Testis (tissue), 3 donors: ENCODE data around the gene TOR1AIP2. TPM values are rescaled to one million over a fixed set of nuclear protein-coding genes. Genes with fewer than 3 reads are reported as not detected.

Experiments
- DNase-seq: peaks from one replicate; pipeline ENCODE4 v3.0.0-alpha.2; 2019
- H3K27ac ChIP-seq, 2 donors: fragments of 200-600 bp; sonication (generic); one replicate each; pipeline ENCODE4 v1.5.1; 2019
- H3K27me3 ChIP-seq: fragments of 200-600 bp; sonication (generic); one replicate; pipeline ENCODE4 v1.5.1; 2019
- H3K36me3 ChIP-seq: fragments of 200-600 bp; sonication (generic); one replicate; pipeline ENCODE4 v1.5.1; 2017; ENCODE audit warnings: low read depth; ENCODE audit errors: missing control alignments
- H3K4me1 ChIP-seq: fragments of 200-600 bp; sonication (generic); one replicate; pipeline ENCODE4 v1.5.1; 2019
- H3K4me3 ChIP-seq, 2 donors: fragments of 200-600 bp; sonication (generic); one replicate each; pipeline ENCODE4 v1.5.1; 2017 to 2019
- H3K9me3 ChIP-seq: fragments of 200-600 bp; sonication (generic); one replicate; pipeline ENCODE4 v1.5.1; 2017
- CTCF ChIP-seq, 3 experiments: fragments of 450-650 bp in 2 of 3; fragments of 200-600 bp in 1 of 3; sonication (generic) in 1 of 3; IDR thresholded peaks; one replicate each; pipeline ENCODE4 v1.5.1; 2016 to 2019; ENCODE audit warnings: antibody characterized with exemption in 3 of 3, mild to moderate bottlenecking in 2 of 3, moderate library complexity in 1 of 3
- POLR2A ChIP-seq: fragments of 450-650 bp; IDR thresholded peaks from one replicate; pipeline ENCODE4 v1.6.1; 2017; ENCODE audit warnings: antibody characterized with exemption, mild to moderate bottlenecking, moderate library complexity
- WGBS, 2 donors: methylation state at CpG; one replicate each; pipeline ENCODE4 v1.1.5; 2018; 5-methylcytosine and 5-hydroxymethylcytosine counted together
- intact Hi-C: fragments of 100-400 bp; cut with DNase I; formaldehyde crosslinking; loops from one replicate; pipeline ENCODE4 v1.15.1; 2023; ENCODE audit warnings: low total_unique reads
- polyA plus RNA-seq: library from polyadenylated mRNA; stranded (reverse); fragments of 350-450 nt; fragmentation: Illumina TruSeq; extraction: RNeasy Lipid Tissue Mini Kit (QIAGEN cat#74804); gene quantifications from one replicate; pipeline ENCODE4 v1.2.3, GENCODE V29; 2014; ENCODE audit warnings: low read depth, low replicate concordance; ENCODE audit not compliant: insufficient read depth
- total RNA-seq, 2 donors: library from RNA; depleted of rRNA; stranded (reverse); fragments of >200 nt; gene quantifications; one replicate each; pipeline ENCODE4 v1.2.3, GENCODE V29; 2016

Gene TOR1AIP2
- total and polyA plus RNA-seq, 3 donors from 2014 or later = 25.9 to 90.4 (median 71.5) TPM

GRCh38 chr1:179876300-179876715 is 1.3 kb downstream of the TOR1AIP2 start:
- Histone ChIP-seq H3K27me3 (no peaks in the 10 kb centered on the region), H3K27ac (peak overlapping the region; percentile 45 to 75), H3K36me3 (no peaks in the 10 kb centered on the region), H3K4me3 (peak overlapping the region in 1 of 2 donors; percentile 76), H3K4me1 (peaks cover 25% of the 10 kb centered on the region), H3K9me3 (no peaks in the 10 kb centered on the region)
- intact Hi-C loops = no loop called here
- no peak for DNase-seq
- TF ChIP-seq CTCF (IDR thresholded peaks at IDR 0.05) = no peak
- 51% methylated on average over 3 of the region's 3 CpGs for WGBS, 2 donors

GRCh38 chr1:179875596-179876299 is 1.9 kb downstream of the TOR1AIP2 start:
- Histone ChIP-seq H3K36me3 (no peaks in the 10 kb centered on the region), H3K27me3 (no peaks in the 10 kb centered on the region), H3K9me3 (no peaks in the 10 kb centered on the region), H3K4me3 (peak overlapping the region in 1 of 2 donors; percentile 76), H3K27ac (no peak overlapping the region), H3K4me1 (peaks cover 21% of the 10 kb centered on the region)
- TF ChIP-seq POLR2A = no peak
- no peak for TF ChIP-seq CTCF (IDR thresholded peaks at IDR 0.05)
- no peak for DNase-seq
- 87 to 92% methylated on average over 4 of the region's 4 CpGs for WGBS, 2 donors
- intact Hi-C loops = no loop called here

- DNase-seq = no peak
- Histone ChIP-seq H3K36me3 (no peaks in the 10 kb centered on the region), H3K9me3 (no peaks in the 10 kb centered on the region), H3K4me3 (no peak overlapping the region), H3K4me1 (peaks cover 18% of the 10 kb centered on the region), H3K27ac (peak overlapping the region in 1 of 2 donors; percentile 3), H3K27me3 (no peaks in the 10 kb centered on the region)
- intact Hi-C loops = no loop called here
- TF ChIP-seq CTCF (IDR thresholded peaks at IDR 0.05) = no peak
- TF ChIP-seq POLR2A = no peak
- WGBS, 2 donors = 75 to 86% methylated on average over 2 of the region's 2 CpGs
Observed at GRCh38 chr1:179873438-179873851, 4.2 kb downstream of the TOR1AIP2 start.

DNA sequence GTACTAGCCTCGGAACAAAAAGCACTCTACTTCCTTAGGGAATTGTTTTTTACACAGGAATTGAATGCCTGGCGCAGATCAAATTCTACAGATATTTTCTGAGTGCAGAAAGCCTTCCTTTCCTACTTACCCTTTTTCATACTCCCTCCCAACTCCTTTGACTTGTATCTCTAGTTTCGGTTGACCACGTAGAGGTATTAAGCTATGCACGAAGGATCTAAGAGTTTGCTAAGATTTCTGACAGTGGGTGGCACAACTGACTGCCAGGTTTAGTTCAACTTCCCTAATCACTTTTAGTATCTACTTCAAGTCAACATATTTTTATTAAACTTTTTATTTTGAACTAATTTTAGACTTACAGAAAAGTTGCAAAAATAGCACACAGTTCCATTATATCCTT is 5.0 kb downstream of the TOR1AIP2 start:
- peak overlapping the region in 1 of 2 donors; percentile 53 for H3K27ac ChIP-seq
- 63% methylated on average over 5 of the region's 5 CpGs for WGBS, 2 donors
- TF ChIP-seq CTCF (IDR thresholded peaks at IDR 0.05) = no peak
- no peak for TF ChIP-seq POLR2A
- H3K4me3 ChIP-seq = no peak overlapping the region
- DNase-seq = no peak
- no peaks in the 10 kb centered on the region for H3K27me3 ChIP-seq
- no peaks in the 10 kb centered on the region for H3K36me3 ChIP-seq
- no peaks in the 10 kb centered on the region for H3K9me3 ChIP-seq
- intact Hi-C loops = no loop called here
- H3K4me1 ChIP-seq = peaks cover 18% of the 10 kb centered on the region

GRCh38 chr1:179871940-179872339 is 5.7 kb downstream of the TOR1AIP2 start:
- no peaks in the 10 kb centered on the region for H3K27me3 ChIP-seq
- no peak overlapping the region for H3K4me3 ChIP-seq
- DNase-seq = no peak
- no peaks in the 10 kb centered on the region for H3K36me3 ChIP-seq
- H3K9me3 ChIP-seq = no peaks in the 10 kb centered on the region
- intact Hi-C loops = no loop called here
- H3K27ac ChIP-seq = peak overlapping the region in 1 of 2 donors; percentile 53
- H3K4me1 ChIP-seq = peaks cover 18% of the 10 kb centered on the region
- TF ChIP-seq POLR2A = no peak
- TF ChIP-seq CTCF (IDR thresholded peaks at IDR 0.05) = no peak
- WGBS, 2 donors = 35 to 38% methylated on average over 1 of the region's 1 CpG
